DOHH2 (cell line): ENCODE results near the gene TBC1D16.

Experiments used
- H3F3A ChIP-seq: fragments of 200-600 bp; sonication (generic), shearing (Covaris generic); 2 replicates; pipeline ENCODE4 v1.6.0; 2016; ENCODE audit warnings: antibody characterized with exemption, mild to moderate bottlenecking; ENCODE audit not compliant: control insufficient read depth, insufficient read depth
- H3K27ac ChIP-seq: fragments of 200-600 bp; sonication (generic); 2 replicates; pipeline ENCODE4 v1.5.1; 2014; ENCODE audit warnings: low read depth, mild to moderate bottlenecking, low read length, moderate library complexity
- H3K27me3 ChIP-seq: fragments of 200-600 bp; sonication (generic); 2 replicates; pipeline ENCODE4 v1.6.1; 2014; ENCODE audit warnings: mild to moderate bottlenecking, low read length, mixed read lengths; ENCODE audit not compliant: control insufficient read depth
- H3K36me3 ChIP-seq: fragments of 200-600 bp; sonication (generic); 2 replicates; pipeline ENCODE4 v1.6.1; 2014; ENCODE audit warnings: mild to moderate bottlenecking, low read length, moderate library complexity, mixed read lengths; ENCODE audit not compliant: control insufficient read depth
- H3K4me1 ChIP-seq: fragments of 200-600 bp; sonication (generic); 2 replicates; pipeline ENCODE4 v1.6.1; 2014; ENCODE audit warnings: mild to moderate bottlenecking, low read length, mixed read lengths; ENCODE audit not compliant: control insufficient read depth
- H3K4me2 ChIP-seq: fragments of 200-600 bp; sonication (generic); 2 replicates; pipeline ENCODE4 v1.6.0; 2014; ENCODE audit warnings: mild to moderate bottlenecking, low read length, moderate library complexity
- H3K4me3 ChIP-seq: fragments of 200-600 bp; sonication (generic); 2 replicates; pipeline ENCODE4 v1.5.1; 2014; ENCODE audit warnings: mild to moderate bottlenecking, low read length, mixed read lengths
- H3K79me2 ChIP-seq: fragments of 200-600 bp; sonication (generic); 2 replicates; pipeline ENCODE4 v1.6.1; 2014; ENCODE audit warnings: mild to moderate bottlenecking, low read length, mixed read lengths; ENCODE audit not compliant: control insufficient read depth
- H3K9me2 ChIP-seq: fragments of 200-600 bp; sonication (generic); replicated peaks from 2 replicates; pipeline ENCODE4 v1.6.1; 2014; ENCODE audit warnings: mild to moderate bottlenecking, low read length, mixed read lengths; ENCODE audit not compliant: control insufficient read depth
- H3K9me3 ChIP-seq: fragments of 200-600 bp; sonication (generic); 2 replicates; pipeline ENCODE4 v1.6.1; 2014; ENCODE audit warnings: antibody characterized with exemption, low read length, mixed read lengths; ENCODE audit not compliant: control insufficient read depth, insufficient read depth
- H4K20me1 ChIP-seq: fragments of 200-600 bp; sonication (generic); 2 replicates; pipeline ENCODE4 v1.6.0; 2014; ENCODE audit warnings: low read depth, mild to moderate bottlenecking, antibody characterized with exemption, low read length, moderate library complexity; ENCODE audit not compliant: control insufficient read depth, insufficient read depth
- CTCF ChIP-seq: fragments of 200-600 bp; sonication (generic); IDR thresholded peaks from one replicate; pipeline ENCODE4 v1.5.1; 2014; ENCODE audit warnings: antibody characterized with exemption, mild to moderate bottlenecking, low read depth, low read length; ENCODE audit not compliant: poor library complexity, severe bottlenecking
- EZH2phosphoT487 ChIP-seq: fragments of 200-600 bp; sonication (generic); IDR thresholded peaks from 2 replicates; pipeline ENCODE4 v1.6.1; 2017; ENCODE audit warnings: borderline replicate concordance, mild to moderate bottlenecking, antibody characterized with exemption, low read length, moderate library complexity, mixed read lengths

The TBC1D16 gene

GRCh38 chr17:79928502-79929256, 107.0 kb downstream of the TBC1D16 start:
- Histone ChIP-seq H3K4me2 (no peak overlapping the region), H3K4me1 (no peaks in the 10 kb centered on the region), H3K27me3 (peaks cover 29% of the 10 kb centered on the region), H3K4me3 (no peak overlapping the region), H4K20me1 (no peaks in the 10 kb centered on the region), H3K9me3 (no peaks in the 10 kb centered on the region), H3F3A (no peaks in the 10 kb centered on the region), H3K27ac (no peak overlapping the region), H3K36me3 (no peaks in the 10 kb centered on the region), H3K9me2 (no peaks in the 10 kb centered on the region), H3K79me2 (no peaks in the 10 kb centered on the region)
- no peak for TF ChIP-seq CTCF
- TF ChIP-seq EZH2phosphoT487 = no peak

- Histone ChIP-seq H3F3A (no peaks in the 10 kb centered on the region), H3K4me2 (no peak overlapping the region), H3K27ac (no peak overlapping the region), H3K79me2 (no peaks in the 10 kb centered on the region), H3K36me3 (no peaks in the 10 kb centered on the region), H4K20me1 (no peaks in the 10 kb centered on the region), H3K27me3 (peaks cover 21% of the 10 kb centered on the region), H3K4me3 (no peak overlapping the region), H3K9me3 (no peaks in the 10 kb centered on the region), H3K4me1 (no peaks in the 10 kb centered on the region), H3K9me2 (no peaks in the 10 kb centered on the region)
- TF ChIP-seq CTCF (no peak), EZH2phosphoT487 (no peak)
Observed at GRCh38 chr17:79927688-79928501, 107.8 kb downstream of the TBC1D16 start.

DNA sequence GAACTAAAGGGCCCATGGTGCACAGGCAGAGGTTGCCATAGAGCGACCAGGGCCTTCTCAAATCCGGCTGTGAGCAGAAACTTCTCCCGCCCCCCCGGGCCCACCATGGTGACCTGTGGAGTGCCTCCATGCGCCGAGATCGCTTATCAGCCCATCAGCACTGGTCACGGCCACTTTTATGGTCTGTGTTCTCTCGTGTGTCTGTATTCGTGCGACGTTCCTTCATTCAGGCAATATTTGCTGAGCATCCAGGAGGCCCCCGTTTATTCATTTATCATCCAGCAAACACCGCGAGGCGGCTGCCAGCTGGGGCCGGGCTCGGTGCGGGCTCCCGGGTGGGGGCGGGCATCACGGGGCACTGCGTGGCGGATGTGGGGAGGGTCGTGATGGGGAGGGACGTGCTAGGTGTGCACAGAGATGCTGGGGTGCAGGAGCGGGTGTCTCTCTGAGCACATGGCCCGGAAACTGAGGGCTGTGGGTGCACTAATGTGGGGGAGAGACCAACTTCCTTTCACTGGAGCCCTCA, 108.5 kb downstream of the TBC1D16 start:
- H4K20me1 ChIP-seq = no peaks in the 10 kb centered on the region
- H3K9me3 ChIP-seq = no peaks in the 10 kb centered on the region
- no peaks in the 10 kb centered on the region for H3K4me1 ChIP-seq
- H3K79me2 ChIP-seq = no peaks in the 10 kb centered on the region
- TF ChIP-seq CTCF = no peak
- no peak for TF ChIP-seq EZH2phosphoT487
- no peak overlapping the region for H3K4me3 ChIP-seq
- no peaks in the 10 kb centered on the region for H3K9me2 ChIP-seq
- no peak overlapping the region for H3K27ac ChIP-seq
- H3K36me3 ChIP-seq = no peaks in the 10 kb centered on the region
- peaks cover 15% of the 10 kb centered on the region for H3K27me3 ChIP-seq
- H3K4me2 ChIP-seq = no peak overlapping the region
- H3F3A ChIP-seq = no peaks in the 10 kb centered on the region
